HL-60/S4 treated with phorbol 12-myristate 13-acetate at 8.2 ng/mL for 4 days and 3 days (cell line): ENCODE results near the gene NTSR2.
"Not testable (repeated sequence)": the region's sequence is repeated elsewhere in the genome, so short reads cannot be mapped to it uniquely, and the experiment has no call there.

Source experiments
- in situ Hi-C: fragments of 300-500 bp; cut with MboI; formaldehyde crosslinking; loops from 2 replicates; pipeline ENCODE4 v1.15.0; 2022; ENCODE audit warnings: low sequenced_read_pairs

NTSR2 gene

DNA sequence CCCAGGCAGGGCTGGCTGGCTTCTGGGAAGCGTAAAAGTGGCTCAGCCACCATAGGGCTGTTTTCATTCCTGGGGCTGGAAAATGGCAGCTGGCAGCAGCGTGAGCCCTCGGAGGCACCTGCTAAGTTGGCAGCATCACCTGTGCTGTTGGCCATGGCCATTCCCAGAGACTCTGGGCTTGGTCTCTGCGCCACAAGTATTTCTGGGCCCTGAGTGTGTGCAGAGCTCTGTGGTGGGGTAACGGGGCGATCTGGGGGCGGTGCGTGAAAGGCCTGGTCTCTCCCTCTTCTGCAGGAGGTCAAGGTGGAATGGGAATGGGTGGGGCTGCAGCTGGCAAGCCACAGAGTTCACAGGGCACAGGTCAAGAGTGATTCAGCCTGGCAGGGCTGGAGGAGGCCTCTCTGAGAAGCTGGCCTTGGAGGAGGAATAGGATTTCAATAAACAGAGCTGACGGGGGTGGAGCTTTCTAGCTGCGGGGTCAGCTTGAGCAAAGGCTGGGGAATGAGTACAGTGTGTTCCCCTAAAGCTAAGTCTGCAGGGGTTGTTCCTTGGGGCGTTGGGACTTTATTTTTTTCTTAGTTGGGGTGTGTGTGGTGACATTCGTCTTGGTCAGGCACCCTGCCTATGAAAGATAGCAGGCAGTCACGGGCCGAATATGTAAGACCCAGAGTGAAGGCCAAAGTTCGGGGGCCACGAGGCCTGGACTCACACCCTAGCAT is 10.3 kb upstream of the NTSR2 start:
- in situ Hi-C loops, result no loop called here

- in situ Hi-C loops, result no loop called here
Measured at GRCh38 chr2:11679486-11680181, 9.6 kb upstream of the NTSR2 start.

DNA sequence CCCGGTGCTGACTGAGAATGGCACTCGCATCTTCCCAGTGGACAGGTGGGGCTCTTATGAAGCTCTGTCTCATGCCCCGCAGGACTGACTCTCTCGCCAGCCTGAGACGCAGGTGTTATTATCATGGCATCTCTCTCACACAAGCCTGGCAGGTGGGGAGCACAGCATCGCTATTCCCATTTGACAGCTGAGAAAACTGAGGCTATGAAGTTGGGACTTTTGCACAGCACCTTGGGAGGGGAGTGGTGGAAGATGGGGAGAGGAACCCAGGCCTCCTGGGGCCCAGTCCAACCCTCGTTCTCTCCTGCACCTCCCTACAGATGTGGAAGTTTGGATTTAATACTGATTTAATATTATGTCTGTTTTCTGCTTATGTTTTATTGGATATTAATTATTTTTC is 9.0 kb upstream of the NTSR2 start:
- in situ Hi-C loops, result no loop called here

GRCh38 chr2:11678306-11678960 is 8.4 kb upstream of the NTSR2 start:
- in situ Hi-C loops, result no loop called here

GRCh38 chr2:11677136-11678055 is 7.4 kb upstream of the NTSR2 start:
- in situ Hi-C loops, result no loop called here

DNA sequence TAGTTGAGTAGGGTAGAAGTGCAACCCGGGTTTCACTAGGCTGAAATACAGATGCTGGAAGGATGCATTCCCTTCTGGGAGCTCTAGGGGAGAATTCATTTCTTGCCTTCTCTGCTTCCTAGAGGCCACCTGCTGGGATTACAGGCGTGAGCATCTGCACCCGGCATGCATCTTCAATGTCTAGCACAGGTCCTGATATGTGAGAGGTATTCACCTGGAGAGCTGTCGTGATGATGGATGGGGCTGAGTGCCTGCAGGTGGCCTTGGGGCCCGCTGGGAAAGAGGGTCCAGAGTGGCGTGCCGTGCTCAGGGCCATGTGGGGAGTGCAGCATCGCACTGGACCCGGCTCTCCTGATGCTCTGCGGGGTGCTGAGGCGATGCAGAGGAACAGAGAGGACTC is 6.6 kb upstream of the NTSR2 start:
- in situ Hi-C loops, result no loop called here

- in situ Hi-C loops, result no loop called here
Measured at GRCh38 chr2:11675423-11676112, 5.6 kb upstream of the NTSR2 start.

DNA sequence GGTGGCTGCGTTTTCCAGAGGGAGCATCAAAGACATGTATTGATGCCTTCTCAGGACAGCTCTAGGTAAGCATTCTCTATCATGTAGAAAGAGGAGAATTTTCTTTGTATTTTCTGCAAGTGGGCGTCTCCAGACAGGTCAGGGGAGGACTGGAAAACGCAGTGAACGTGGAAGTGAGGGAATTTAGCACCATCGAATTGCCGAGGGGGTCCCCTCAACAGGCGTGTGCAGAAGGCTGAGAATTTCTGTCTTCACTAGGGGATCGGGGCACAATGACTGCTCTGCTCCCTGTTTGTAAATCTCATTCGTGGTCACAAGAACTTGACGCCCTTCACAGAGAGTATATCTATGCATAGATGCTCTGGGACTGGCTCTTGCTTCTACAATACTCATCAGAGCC is 5.0 kb upstream of the NTSR2 start:
- in situ Hi-C loops, result no loop called here

DNA sequence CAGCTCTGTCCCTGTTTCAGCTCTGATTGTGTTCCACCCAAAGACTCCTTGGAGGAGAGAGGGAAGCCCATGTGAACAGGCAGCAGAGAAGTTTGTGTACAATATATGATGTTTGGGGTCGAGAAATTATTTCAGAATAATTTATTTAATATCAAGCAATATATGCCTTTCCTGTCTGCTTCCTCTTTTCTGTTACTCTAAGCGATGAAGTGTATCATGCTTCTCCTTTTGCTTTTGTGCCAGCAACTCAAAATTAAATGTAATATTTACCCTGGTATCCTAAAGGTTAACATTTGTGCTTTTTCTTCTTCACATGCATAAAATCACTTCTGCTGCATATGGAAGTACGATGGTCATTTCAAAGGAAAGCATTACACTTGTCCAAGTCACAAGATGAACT is 2.4 kb upstream of the NTSR2 start:
- in situ Hi-C loops, result no loop called here

- in situ Hi-C loops, result no loop called here
Measured at GRCh38 chr2:11667866-11668637, 1.9 kb downstream of the NTSR2 start.

GRCh38 chr2:11667194-11667593 is 2.8 kb downstream of the NTSR2 start:
- in situ Hi-C loops, result no loop called here

GRCh38 chr2:11665510-11666362 is 4.3 kb downstream of the NTSR2 start:
- in situ Hi-C loops, result no loop called here

DNA sequence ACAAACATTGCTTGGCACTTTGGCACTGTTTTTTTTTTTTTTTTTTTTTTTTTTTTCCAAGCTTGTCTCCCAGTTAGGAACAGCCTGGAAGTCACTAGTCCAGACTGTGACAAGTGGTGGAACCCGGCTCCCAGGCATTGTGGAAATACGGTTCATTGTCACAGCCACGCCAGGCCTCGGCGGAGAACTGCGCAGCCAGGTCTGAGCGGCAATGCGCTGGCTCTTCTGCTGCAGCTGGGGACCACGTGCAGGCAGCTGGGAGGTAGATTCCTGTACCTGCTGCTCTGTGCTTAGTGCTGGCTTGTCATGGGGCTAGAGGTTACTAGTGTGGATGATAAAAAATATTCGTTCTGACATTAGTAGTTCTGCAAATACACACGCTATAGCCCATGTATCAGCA is 5.0 kb downstream of the NTSR2 start:
- in situ Hi-C loops, result no loop called here

GRCh38 chr2:11663427-11663826 is 6.6 kb downstream of the NTSR2 start:
- in situ Hi-C loops, result no loop called here

DNA sequence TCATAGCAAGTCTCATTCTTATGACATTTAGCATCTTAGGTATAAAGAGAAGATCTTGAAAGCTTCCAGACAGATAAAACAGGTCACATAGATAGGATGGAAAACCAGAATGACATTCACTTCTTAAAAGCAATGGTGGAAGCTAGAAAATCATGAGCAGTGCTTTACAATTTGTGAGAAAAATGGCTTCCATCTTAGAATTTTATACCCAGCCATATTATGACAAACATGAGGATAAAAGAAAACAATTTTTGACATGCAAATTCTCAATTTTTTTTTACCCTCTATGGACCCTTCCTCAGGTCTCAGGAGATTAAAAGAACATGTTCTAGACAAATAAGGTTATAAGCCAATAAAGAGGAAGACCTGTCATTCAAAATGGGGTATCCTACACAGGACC is 7.1 kb downstream of the NTSR2 start:
- in situ Hi-C loops, result no loop called here

DNA sequence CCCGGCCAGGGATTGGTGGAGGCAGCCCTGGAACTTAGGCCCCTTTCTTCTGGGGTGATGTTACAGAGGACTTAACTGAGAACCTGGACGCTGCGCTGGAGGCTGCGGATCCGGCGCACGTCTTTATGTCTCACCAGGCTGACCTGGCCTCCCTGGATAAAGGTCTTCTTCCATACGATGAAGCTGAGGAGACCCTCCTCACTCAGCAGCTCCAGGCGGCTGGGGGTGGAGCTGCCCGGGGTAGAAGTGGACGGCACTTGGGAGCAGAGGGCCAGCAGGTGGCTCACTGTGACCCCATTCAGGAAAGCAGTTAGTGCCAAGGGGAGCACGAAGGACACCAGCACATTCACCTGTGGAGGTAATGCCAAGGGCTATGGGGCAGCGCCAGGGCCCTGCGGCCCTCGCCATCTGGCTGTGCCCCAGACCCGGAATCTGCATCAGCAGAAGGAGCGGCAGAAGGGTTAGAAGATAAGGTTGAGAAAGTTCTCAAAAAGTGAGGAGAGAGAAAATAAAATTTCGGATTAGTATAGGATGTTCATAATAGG is 8.0 kb downstream of the NTSR2 start:
- in situ Hi-C loops, result no loop called here

GRCh38 chr2:11660396-11660795 is 9.6 kb downstream of the NTSR2 start:
- in situ Hi-C loops, result not testable (repeated sequence)

DNA sequence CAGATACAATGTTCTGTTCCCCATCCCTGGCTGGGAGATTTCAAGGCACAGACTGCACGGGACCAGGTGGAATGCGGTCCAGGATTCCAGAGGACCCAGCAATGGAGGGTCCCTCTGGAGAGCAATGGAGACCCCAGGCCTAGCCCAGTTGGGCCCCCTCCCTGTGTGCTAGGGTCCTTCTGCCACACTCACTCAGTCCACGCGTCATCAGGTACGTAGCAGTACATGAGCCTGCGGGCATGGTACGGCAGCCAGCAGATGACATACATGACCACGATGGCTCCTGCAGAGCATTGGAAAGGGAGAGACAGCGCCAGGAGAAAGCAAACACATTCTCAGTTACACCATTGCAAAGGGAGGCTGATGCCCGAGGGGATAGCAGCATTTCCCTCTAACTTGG is 10.1 kb downstream of the NTSR2 start:
- in situ Hi-C loops, result no loop called here

DNA sequence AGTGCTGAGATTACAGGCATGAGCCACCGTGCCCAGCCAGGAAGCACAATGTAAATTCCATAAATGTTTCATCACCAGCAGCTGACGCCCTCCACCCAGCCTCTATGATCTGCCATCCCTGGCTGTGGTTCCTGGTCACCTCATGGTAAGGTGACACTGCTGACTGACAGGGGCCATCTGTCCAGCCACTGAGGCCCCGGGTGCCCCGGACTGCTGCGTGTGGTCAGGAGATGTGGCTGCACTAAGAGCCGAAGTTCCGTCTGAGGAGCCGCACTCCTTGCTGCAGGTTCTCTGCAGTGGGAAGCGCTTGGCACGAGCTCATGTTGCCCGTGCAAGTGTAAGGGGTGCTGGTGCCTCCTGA is 10.9 kb downstream of the NTSR2 start:
- in situ Hi-C loops, result no loop called here
